OCI-LY7 (cell line): ENCODE measurements around the gene RSU1.

Experiments used
- EZH2phosphoT487 ChIP-seq: fragments of 200-600 bp; sonication (generic); IDR thresholded peaks from 2 replicates; pipeline ENCODE4 v1.6.1; 2018; ENCODE audit warnings: low read depth, borderline replicate concordance, mild to moderate bottlenecking, mixed run types, antibody characterized with exemption, low read length, moderate library complexity, mixed read lengths
- TF ChIP-seq, protein P1 (sequence below): fragments of 200-600 bp; sonication (generic); conservative IDR thresholded peaks from 2 replicates; pipeline ENCODE4 v1.5.1; 2014; ENCODE audit warnings: mild to moderate bottlenecking, antibody characterized with exemption, low read length, moderate library complexity, mixed read lengths

DNA sequence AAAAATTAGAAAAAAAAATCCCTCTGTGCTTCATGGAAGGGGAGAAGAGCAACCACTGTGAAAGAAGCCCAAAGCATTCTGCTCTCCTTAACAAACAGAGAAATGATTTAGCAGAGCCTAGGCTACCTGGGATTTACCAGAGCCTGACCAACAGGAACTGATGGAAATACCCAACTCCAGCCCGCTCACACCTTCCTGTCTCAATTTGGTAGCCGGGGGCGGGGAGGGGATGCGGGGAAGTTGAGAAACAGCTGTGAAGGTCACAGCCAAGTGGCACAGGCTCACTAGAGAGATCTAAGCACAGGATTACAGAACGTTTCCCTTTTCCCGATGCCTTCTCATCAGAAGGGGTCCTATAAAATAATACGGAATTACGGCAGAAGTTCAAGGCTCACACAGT, 17.6 kb downstream of the RSU1 start:
- TF ChIP-seq, protein P1, sequence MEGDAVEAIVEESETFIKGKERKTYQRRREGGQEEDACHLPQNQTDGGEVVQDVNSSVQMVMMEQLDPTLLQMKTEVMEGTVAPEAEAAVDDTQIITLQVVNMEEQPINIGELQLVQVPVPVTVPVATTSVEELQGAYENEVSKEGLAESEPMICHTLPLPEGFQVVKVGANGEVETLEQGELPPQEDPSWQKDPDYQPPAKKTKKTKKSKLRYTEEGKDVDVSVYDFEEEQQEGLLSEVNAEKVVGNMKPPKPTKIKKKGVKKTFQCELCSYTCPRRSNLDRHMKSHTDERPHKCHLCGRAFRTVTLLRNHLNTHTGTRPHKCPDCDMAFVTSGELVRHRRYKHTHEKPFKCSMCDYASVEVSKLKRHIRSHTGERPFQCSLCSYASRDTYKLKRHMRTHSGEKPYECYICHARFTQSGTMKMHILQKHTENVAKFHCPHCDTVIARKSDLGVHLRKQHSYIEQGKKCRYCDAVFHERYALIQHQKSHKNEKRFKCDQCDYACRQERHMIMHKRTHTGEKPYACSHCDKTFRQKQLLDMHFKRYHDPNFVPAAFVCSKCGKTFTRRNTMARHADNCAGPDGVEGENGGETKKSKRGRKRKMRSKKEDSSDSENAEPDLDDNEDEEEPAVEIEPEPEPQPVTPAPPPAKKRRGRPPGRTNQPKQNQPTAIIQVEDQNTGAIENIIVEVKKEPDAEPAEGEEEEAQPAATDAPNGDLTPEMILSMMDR, result no peak
- no peak for TF ChIP-seq EZH2phosphoT487
